Gastrocnemius medialis (tissue), 4 donors: ENCODE results near the gene UBASH3B.
"Not testable (repeated sequence)": the region's sequence is repeated elsewhere in the genome, so short reads cannot be mapped to it uniquely, and the experiment has no call there.

Experiments used
- CTCF ChIP-seq, 5 experiments: fragments of 450-650 bp in 3 of 5; fragments of 200-600 bp in 2 of 5; sonication (generic) in 2 of 5; IDR thresholded peaks in 4 of 5; conservative IDR thresholded peaks in 1 of 5; 1 replicate in 4 of 5; 2 replicates in 1 of 5; pipeline ENCODE4 v1.5.1; 2016 to 2019; ENCODE audit warnings: antibody characterized with exemption in 5 of 5, mild to moderate bottlenecking in 3 of 5, moderate library complexity in 3 of 5
- POLR2A ChIP-seq, 2 donors: fragments of 450-650 bp; IDR thresholded peaks; one replicate each; pipeline ENCODE4 v1.6.1; 2017; ENCODE audit warnings: antibody characterized with exemption in 2 of 2, mild to moderate bottlenecking in 2 of 2, moderate library complexity in 2 of 2

GRCh38 chr11:122607162-122607561 lies 48.4 kb upstream of the UBASH3B start:
- TF ChIP-seq CTCF (IDR thresholded peaks at IDR 0.05 in 4 of 5, conservative IDR thresholded peaks at IDR 0.05 in 1 of 5); POLR2A (IDR thresholded peaks at IDR 0.05): not testable (repeated sequence)
